ENCODE measurements around the gene DCP1A. TPM values are rescaled to one million over a fixed set of nuclear protein-coding genes. Genes with fewer than 3 reads are reported as not detected.

Gene DCP1A
- total RNA-seq, 1 experiment from 2014 or later = 12.7 TPM

DNA sequence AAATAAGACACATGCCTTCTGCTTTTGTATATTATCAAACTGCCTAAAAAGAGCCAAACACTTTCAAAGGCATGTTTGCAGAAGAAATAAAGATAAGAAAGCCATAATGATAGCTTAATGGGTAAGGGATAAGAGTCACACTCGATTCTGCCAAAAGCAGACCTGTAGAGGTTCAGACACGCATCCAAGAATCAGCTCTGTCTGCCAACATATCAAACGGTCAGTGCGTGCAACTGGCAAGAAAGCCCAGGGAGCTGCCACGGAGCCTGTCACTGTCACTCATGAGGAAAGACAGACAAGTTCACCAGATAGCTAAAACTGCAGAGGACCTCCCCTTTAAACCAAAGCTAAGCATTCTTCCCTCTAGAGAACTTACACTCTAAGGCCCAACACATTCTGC, 23.2 kb downstream of the DCP1A start:
- no peak for DNase-seq
- H3K27ac ChIP-seq (ENCODE audit: low read length) = no peak overlapping the region
- TF ChIP-seq, protein P1, sequence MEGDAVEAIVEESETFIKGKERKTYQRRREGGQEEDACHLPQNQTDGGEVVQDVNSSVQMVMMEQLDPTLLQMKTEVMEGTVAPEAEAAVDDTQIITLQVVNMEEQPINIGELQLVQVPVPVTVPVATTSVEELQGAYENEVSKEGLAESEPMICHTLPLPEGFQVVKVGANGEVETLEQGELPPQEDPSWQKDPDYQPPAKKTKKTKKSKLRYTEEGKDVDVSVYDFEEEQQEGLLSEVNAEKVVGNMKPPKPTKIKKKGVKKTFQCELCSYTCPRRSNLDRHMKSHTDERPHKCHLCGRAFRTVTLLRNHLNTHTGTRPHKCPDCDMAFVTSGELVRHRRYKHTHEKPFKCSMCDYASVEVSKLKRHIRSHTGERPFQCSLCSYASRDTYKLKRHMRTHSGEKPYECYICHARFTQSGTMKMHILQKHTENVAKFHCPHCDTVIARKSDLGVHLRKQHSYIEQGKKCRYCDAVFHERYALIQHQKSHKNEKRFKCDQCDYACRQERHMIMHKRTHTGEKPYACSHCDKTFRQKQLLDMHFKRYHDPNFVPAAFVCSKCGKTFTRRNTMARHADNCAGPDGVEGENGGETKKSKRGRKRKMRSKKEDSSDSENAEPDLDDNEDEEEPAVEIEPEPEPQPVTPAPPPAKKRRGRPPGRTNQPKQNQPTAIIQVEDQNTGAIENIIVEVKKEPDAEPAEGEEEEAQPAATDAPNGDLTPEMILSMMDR (conservative IDR thresholded peaks at IDR 0.05; ENCODE audit: low read depth, low read length) = no peak
- TF ChIP-seq EZH2phosphoT487 (IDR thresholded peaks at IDR 0.05; ENCODE audit: borderline replicate concordance, low read length) (no peak), EZH2 (IDR thresholded peaks at IDR 0.05; ENCODE audit: low read length, unreplicated experiment) (no peak)
- H3K9ac ChIP-seq (ENCODE audit: low read length) = no peak overlapping the region
- H3K9me2 ChIP-seq (replicated peaks; ENCODE audit: low read length) = no peaks in the 10 kb centered on the region
- no peak overlapping the region for H3K4me2 ChIP-seq (ENCODE audit: low read length)
- H3K9me3 ChIP-seq (ENCODE audit: low read length) = no peaks in the 10 kb centered on the region
- no peak overlapping the region for H2AFZ ChIP-seq (ENCODE audit: low read length)
- peaks cover 12% of the 10 kb centered on the region for H3K36me3 ChIP-seq (ENCODE audit: low read depth, low read length)
- no peak overlapping the region for H3K4me3 ChIP-seq (ENCODE audit: low read length)
- no TSS peak for BruUV-seq (replicated peaks)
- H3F3A ChIP-seq (ENCODE audit: low read length, unreplicated experiment) = no peaks in the 10 kb centered on the region
- H3K4me1 ChIP-seq (ENCODE audit: insufficient read depth, low read length) = peaks cover 4% of the 10 kb centered on the region; the same call in 1 of the 2 replicates
- POLR2A ChIA-PET (ENCODE audit: unreplicated experiment) = interaction anchor here (0.5 kb wide), 1 partner anchor 22 kb away, joined by 3 read pairs; no protein-coding TSS in a partner anchor
- no peaks in the 10 kb centered on the region for H3K27me3 ChIP-seq (ENCODE audit: low read length)
- peaks cover 32% of the 10 kb centered on the region for H3K79me2 ChIP-seq (ENCODE audit: low read length)
- no peak for ATAC-seq
- CTCF ChIA-PET = no interaction called here
- intact Hi-C loops (cut with micrococcal nuclease) = no loop called here
- 0 out of 2 replicates have a peak, but pooled peaks cover 5% of the 10 kb centered on the region for H4K20me1 ChIP-seq (ENCODE audit: low read length)

GRCh38 chr3:53320697-53321096, 26.6 kb downstream of the DCP1A start:
- Histone ChIP-seq H3K4me1 (ENCODE audit: insufficient read depth, low read length) (peaks cover 4% of the 10 kb centered on the region; the same call in 1 of the 2 replicates), H3K9ac (ENCODE audit: low read length) (no peak overlapping the region), H4K20me1 (ENCODE audit: low read length) (0 out of 2 replicates have a peak, but pooled peaks cover 5% of the 10 kb centered on the region), H3F3A (ENCODE audit: low read length, unreplicated experiment) (no peaks in the 10 kb centered on the region), H3K4me3 (ENCODE audit: low read length) (no peak overlapping the region), H3K79me2 (ENCODE audit: low read length) (peaks cover 21% of the 10 kb centered on the region), H3K27ac (ENCODE audit: low read length) (no peak overlapping the region), H3K36me3 (ENCODE audit: low read depth, low read length) (peaks cover 16% of the 10 kb centered on the region; the same call in 1 of the 2 replicates), H2AFZ (ENCODE audit: low read length) (no peak overlapping the region), H3K27me3 (ENCODE audit: low read length) (no peaks in the 10 kb centered on the region), H3K9me2 (replicated peaks; ENCODE audit: low read length) (no peaks in the 10 kb centered on the region), H3K9me3 (ENCODE audit: low read length) (no peaks in the 10 kb centered on the region), H3K4me2 (ENCODE audit: low read length) (no peak overlapping the region)
- ATAC-seq = peak; percentile 58
- no TSS peak for BruUV-seq (replicated peaks)
- intact Hi-C loops (cut with micrococcal nuclease) = no loop called here
- ChIA-PET POLR2A (ENCODE audit: unreplicated experiment) (no interaction called here), CTCF (interaction anchor here (0.6 kb wide), 1 partner anchor 154 kb away, joined by 3 read pairs; no protein-coding TSS in a partner anchor)
- TF ChIP-seq EZH2phosphoT487 (IDR thresholded peaks at IDR 0.05; ENCODE audit: borderline replicate concordance, low read length) (no peak), EZH2 (IDR thresholded peaks at IDR 0.05; ENCODE audit: low read length, unreplicated experiment) (no peak)
- TF ChIP-seq, protein P1 (conservative IDR thresholded peaks at IDR 0.05; ENCODE audit: low read depth, low read length) = no peak
- peak; percentile 55 for DNase-seq

DNA sequence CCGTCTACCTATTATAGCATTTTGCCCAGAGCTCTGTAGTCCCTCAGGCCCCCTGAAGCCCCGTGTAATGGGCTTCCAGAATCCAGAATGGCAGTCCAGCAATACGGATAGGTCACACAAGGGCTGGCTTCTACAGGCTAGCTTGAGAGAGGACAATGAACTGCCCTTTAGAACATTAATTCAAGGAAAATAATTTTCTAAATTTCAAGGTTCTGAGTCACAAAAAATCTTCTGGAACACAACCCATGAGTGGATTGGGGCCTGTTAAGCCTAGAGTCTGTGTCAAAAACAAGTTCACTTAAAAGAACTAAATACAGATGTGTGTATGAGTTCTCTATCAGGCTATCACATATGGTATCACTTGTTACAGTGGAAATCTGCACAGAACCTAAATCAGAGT, 28.8 kb downstream of the DCP1A start:
- Histone ChIP-seq H2AFZ (ENCODE audit: low read length) (no peak overlapping the region), H3K9ac (ENCODE audit: low read length) (no peak overlapping the region), H3K36me3 (ENCODE audit: low read depth, low read length) (peaks cover 16% of the 10 kb centered on the region; the same call in 1 of the 2 replicates), H3K9me3 (ENCODE audit: low read length) (no peaks in the 10 kb centered on the region), H4K20me1 (ENCODE audit: low read length) (no peaks in the 10 kb centered on the region), H3K4me3 (ENCODE audit: low read length) (no peak overlapping the region), H3F3A (ENCODE audit: low read length, unreplicated experiment) (no peaks in the 10 kb centered on the region), H3K27me3 (ENCODE audit: low read length) (no peaks in the 10 kb centered on the region), H3K4me1 (ENCODE audit: insufficient read depth, low read length) (peaks cover 4% of the 10 kb centered on the region; the same call in 1 of the 2 replicates), H3K9me2 (replicated peaks; ENCODE audit: low read length) (no peaks in the 10 kb centered on the region), H3K4me2 (ENCODE audit: low read length) (no peak overlapping the region), H3K79me2 (ENCODE audit: low read length) (peaks cover 6% of the 10 kb centered on the region), H3K27ac (ENCODE audit: low read length) (no peak overlapping the region)
- no TSS peak for BruUV-seq (replicated peaks)
- TF ChIP-seq EZH2 (IDR thresholded peaks at IDR 0.05; ENCODE audit: low read length, unreplicated experiment) (no peak), EZH2phosphoT487 (IDR thresholded peaks at IDR 0.05; ENCODE audit: borderline replicate concordance, low read length) (no peak)
- TF ChIP-seq, protein P1 (conservative IDR thresholded peaks at IDR 0.05; ENCODE audit: low read depth, low read length) = no peak
- POLR2A ChIA-PET (ENCODE audit: unreplicated experiment) = no interaction called here
- ATAC-seq = no peak
- intact Hi-C loops (cut with micrococcal nuclease) = no loop called here
- no peak for DNase-seq
- CTCF ChIA-PET = no interaction called here

Measured in PC-3 (cell line).